Measurements from ENCODE around the gene MINK1.
"Not testable (repeated sequence)": the region's sequence is repeated elsewhere in the genome, so short reads cannot be mapped to it uniquely, and the experiment has no call there.

The MINK1 gene

GRCh38 chr17:4812690-4813089 is 20.4 kb upstream of the MINK1 start:
- no peak for DNase-seq

DNA sequence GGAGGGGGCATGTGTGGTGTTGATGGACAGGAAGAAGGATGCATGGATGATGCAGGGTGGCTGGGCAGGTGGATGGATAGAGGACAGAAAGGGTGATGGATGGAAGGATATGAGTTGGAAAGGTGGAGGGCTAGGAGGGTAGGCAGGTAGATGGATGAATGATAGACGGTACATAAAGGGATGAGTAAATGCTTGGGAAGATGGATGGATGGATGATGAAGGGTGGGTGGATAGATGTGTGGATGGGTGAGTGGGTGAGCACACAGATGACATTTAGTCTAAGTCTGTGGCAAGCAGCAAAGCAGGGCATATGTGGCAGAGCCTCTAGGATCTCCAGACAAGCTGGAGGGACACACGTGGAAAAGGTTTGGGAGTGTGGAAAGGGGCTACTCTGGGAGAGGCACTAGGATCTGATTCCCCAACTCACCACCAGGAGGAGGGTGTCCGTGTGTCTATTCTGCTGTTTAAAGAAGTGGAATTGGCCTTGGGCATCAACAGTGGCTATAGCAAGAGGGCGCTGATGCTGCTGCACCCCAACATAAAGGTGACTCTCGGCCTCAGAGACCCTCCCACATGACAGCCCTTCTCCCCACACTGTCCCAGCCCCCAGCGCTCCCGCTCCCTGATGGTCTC is 18.0 kb upstream of the MINK1 start:
- no peak for DNase-seq

GRCh38 chr17:4816826-4817225 is 16.3 kb upstream of the MINK1 start:
- DNase-seq: no peak

DNA sequence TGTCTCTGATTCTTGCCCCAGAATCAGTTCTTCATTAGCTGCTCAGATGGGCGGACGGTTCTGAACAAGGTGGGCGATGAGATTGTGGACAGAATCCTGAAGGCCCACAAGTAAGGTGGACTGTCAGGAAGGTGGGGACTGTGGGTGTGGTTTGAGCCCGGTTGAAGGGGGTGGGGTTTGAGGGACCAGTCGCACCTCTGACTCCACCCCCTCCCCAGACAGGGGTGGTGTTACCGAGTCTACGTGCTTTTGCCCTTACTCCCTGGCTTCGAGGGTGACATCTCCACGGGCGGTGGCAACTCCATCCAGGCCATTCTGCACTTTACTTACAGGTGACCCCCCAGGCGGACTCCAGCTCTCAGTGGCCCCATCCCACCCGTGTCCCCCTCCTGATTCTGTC is 14.9 kb upstream of the MINK1 start:
- no peak for DNase-seq

GRCh38 chr17:4822835-4823234 is 10.3 kb upstream of the MINK1 start:
- no peak for DNase-seq

DNA sequence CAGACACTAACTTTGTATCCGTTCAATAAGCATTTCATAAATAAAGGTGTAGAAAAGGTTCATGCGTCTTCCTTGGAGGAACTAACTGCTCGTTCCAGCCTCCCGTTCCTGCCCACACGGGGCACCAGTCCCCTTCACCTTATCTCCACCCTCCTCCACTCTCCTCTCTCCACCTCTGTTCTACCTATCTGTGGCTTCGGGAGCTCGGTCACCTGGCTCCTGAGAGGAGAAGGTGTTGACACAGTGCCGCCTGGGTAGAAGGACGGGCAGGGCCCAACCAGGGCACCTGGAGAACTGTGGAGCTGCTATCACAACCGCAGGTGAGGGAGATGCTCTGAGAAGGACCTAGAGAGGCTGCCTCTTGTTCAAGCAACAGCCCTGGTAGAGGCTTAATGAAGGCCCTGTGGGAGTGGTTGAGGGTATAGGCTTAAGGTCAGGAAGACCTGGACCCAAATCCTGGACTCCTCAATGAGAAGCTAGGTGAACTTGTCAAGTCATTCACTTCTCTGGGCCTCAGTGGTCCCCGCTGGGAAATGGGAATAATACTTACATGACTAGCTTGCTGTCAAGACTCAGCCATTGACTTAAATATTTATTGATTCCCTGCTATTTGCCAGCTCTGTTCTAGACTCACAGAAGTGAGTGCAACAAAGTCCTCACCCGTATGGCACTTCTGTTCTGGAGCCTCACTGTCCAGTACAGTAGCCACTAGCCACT is 9.6 kb upstream of the MINK1 start:
- DNase-seq: no peak

DNA sequence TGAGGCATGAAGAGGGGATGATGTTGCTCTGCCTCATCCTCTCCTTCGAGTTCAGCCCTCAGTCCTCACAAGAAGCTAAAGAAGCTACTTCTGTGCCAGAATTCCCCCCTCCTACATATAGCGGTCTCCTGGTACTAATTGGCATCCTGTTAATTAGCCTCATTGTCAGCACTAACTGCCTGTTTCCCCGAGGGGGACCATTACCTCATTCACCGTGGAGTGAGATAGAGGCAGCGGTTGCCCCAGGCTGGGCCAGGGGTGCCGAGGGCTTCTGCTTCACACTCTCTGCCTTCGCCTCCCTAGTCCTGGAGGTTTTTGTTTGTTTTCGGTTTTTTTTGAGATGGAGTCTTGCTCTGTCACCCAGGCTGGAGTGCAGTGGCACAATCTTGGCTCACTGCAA is 5.7 kb upstream of the MINK1 start:
- DNase-seq: no peak

DNA sequence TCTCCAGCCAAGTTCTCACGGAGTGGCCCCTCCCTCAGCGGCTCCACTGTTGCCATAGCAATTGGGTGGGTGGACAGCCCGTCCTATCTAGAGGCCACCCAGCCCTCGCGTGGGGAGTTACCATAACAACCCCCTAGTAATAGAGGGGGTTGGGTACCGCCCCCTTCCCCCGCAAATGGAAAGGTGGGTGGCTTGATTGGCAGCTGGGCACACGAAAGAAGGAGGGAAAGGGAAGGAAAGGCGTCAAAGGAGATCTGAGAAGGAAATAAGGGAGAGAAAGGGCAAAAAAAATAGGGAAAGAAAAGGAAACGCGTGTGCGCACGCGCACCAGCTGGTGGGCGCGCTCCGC is 337 bp upstream of the MINK1 start:
- DNase-seq: not testable (repeated sequence)

DNA sequence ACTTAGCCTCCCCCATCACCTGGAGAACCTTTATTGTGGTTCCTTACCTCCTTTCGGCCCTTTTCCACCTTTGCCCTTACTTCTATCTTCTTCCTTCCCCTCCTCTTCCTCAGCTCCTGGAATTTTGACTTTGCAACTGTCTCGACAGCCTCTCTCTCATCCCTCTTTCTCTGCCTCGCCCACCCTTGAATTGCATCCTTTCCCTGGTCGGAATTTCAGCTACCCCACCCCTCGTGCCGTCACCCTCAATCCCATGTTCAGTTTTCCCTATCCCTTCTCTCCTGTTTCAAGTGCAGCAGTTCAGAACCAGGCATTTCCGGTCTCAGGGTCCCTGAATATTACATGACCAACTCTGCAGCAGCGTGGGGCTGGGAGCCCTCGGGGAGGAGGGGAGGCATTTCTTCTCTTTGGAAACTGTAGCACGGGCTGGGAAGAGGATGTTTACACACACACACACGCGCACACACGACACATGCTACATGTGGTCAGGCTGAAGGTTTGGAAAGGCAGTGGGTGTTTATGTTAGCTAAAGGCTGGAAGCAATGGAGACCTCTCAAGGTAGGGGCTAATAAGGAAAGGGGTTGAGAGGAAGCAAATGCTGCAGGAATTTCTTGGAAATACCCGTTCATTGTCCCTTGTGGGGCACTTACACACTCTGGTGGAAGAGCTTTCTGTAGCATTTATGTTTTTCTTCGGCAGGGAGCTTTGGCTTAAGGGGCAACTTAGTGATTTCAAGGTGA is 971 bp downstream of the MINK1 start:
- no peak for DNase-seq

DNA sequence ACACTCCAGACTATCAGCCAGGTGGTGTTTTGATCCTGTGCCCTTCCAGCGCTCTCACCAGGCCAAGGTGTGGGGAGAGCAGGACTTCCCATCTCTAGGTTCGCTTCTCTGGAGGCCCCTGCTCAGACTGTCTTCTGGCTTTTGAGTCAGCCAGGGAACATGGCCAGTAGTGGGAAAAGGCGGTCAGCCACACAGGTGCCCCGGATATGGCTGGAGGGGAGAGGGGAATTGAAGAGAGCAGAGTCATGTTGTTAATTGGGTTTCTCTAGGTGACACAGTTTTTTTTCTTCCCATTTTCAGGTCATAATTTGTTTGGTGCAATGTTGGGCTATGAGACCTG is 1.5 kb downstream of the MINK1 start:
- DNase-seq: no peak

GRCh38 chr17:4836221-4836620 is 3.1 kb downstream of the MINK1 start:
- no peak for DNase-seq

DNA sequence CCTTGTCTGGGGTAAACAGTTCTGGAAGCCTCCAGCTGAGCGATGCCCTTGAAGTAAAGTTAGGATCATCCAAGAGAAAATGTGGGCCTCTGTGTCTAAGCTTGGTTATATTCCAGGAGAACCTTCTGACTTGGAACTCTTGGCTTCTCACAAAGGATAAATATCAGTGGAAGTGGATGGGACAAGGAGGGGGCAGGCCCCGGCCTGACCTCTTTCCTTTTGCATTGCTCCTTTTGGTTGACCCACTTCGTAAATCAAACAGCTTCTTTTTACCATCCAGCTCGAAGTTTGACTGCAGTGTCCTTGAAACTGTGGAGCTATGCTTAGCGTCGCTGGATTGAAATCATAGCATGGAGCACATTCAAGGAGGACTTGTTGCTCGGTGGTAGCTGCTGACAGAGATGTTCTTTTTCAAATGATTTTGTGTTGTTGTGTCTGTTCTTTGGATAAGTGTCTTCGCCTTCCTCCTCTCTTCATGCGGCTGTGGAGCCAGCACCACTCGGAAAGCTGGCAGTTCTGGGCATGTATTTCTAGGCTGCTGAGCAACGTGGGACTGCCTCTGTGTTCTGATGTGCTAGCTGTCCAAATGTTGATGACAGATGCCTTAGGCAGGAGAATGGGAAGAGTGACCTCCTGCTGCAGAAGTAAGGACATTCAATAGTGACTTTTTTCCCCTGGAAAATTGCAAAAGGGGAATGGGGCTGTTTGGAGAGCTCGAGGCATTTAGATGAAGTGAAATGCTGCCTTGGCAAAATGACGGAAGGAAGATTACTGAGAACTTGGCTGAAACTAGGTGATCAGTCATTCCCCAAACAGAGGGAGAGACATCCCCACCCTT is 4.5 kb downstream of the MINK1 start:
- DNase-seq: no peak

DNA sequence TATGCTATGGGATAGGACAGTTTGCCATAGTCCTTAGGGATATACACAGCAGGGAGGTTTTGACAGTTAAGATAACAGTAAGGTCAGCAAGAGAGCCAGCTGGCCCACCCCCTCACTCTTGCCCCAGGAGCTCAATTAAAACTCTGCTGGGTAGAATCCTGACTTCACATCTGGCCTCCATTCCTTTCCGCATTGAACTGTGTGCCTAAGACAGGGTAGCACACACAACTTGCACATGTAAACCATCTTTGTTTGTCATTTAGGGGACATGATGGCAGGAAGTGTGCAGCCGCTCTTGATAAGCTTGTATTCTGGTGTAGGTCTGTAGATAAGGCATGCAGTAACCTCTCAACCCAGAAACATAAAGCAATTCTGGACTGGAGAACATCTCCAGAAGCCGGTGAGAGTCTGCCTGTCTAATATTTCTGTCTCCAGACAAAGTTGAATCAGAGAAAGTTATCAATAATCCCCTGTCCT is 5.2 kb downstream of the MINK1 start:
- DNase-seq: no peak

GRCh38 chr17:4839221-4839620 is 6.1 kb downstream of the MINK1 start:
- no peak for DNase-seq

DNA sequence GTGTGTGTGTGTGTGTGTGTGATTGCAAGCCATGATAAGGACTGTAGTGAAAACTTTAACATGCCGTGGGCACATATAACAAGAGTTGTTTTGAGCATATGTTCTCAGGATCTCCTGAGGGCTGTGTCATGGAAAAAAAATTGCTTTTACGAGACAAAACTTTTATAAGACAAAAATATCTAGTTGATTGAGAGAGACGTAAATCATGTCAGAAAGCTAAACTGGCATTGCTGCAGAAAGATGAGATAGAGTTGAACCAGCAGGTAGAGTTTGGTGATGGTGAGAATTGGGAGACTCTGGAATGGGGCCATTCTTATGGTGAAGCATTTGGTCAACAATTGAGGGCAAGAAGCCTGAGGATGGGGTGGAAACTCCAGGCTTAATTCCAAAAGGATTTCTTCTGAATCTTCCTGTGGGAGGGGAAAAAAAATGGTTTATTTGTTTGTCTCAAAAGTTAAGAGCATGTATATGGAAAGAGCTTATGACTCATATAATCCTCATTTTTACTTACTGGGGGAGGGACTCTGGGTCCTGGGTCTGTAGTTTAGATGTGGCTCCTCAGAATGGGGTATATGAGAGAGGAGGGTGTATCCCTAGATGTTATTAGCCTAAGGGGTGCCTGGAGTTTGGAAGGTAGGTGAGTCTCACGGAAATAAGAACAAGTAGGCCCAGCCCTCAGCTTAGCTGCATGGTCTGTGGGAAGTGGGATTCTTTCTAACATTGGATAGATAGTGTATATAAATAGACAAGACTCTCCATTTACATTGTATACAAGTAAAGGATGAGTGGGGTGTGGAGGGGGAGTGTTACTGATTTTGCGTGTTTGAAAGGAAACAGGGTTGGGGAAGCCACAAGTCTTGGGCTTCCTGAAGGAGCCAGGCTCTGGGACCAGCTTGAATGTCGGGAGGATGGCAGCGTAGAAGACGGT is 7.1 kb downstream of the MINK1 start:
- DNase-seq: no peak

- DNase-seq: no peak
Observed at GRCh38 chr17:4840893-4841242, 7.7 kb downstream of the MINK1 start.

GRCh38 chr17:4842376-4842775 is 9.2 kb downstream of the MINK1 start:
- no peak for DNase-seq

GRCh38 chr17:4843321-4844000 is 10.3 kb downstream of the MINK1 start:
- no peak for DNase-seq

GRCh38 chr17:4845118-4845517 is 12.0 kb downstream of the MINK1 start:
- no peak for DNase-seq

GRCh38 chr17:4846635-4847390 is 13.7 kb downstream of the MINK1 start:
- DNase-seq: no peak

DNA sequence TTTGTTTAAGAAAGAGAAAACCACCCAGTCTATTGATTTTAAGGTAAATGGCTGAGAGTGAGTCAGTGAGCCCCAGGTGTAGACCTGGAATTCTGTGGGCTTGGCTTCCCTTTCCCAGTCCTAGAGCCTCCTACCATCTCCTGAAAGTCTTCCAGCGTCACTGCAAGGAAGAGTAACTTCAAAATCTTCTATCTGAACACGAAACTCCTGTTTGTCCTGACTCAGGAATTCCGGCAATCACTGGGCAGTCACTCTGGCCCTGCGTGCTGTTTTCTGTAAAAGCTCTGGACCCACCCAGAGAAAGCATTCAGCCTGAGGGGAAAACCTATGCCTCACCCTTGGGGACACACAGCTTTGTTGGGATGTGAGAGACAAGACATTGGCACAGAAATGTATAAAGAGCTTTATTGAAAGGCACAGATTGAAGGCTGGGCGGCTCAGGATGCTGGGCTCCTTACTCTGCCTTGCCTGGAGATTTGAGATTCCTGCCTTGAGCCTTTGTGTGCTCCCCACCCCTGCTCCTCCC is 15.9 kb downstream of the MINK1 start:
- no peak for DNase-seq
